ENCODE measurements around the gene CNTNAP2.

CNTNAP2 gene

GRCh38 chr7:146123715-146124114, 7.1 kb downstream of the CNTNAP2 start:
- no peak overlapping the region for H3K27ac ChIP-seq
- TF ChIP-seq CTCF (conservative IDR thresholded peaks at IDR 0.05) (no peak), ZFX (IDR thresholded peaks at IDR 0.05) (no peak)

- H3K27ac ChIP-seq: no peak overlapping the region
Observed at GRCh38 chr7:146126767-146127509, 10.3 kb downstream of the CNTNAP2 start.

GRCh38 chr7:146129296-146129695, 12.7 kb downstream of the CNTNAP2 start:
- H3K27ac ChIP-seq: no peak overlapping the region
- TF ChIP-seq CTCF (conservative IDR thresholded peaks at IDR 0.05) (no peak), ZFX (IDR thresholded peaks at IDR 0.05) (no peak)

More at GRCh38 chr7:146126767-146127509, 10.3 kb downstream of the CNTNAP2 start:
- TF ChIP-seq CTCF (conservative IDR thresholded peaks at IDR 0.05) (no peak), ZFX (IDR thresholded peaks at IDR 0.05) (no peak)

GRCh38 chr7:146129997-146130396, 13.4 kb downstream of the CNTNAP2 start:
- no peak overlapping the region for H3K27ac ChIP-seq
- TF ChIP-seq CTCF (conservative IDR thresholded peaks at IDR 0.05) (no peak), ZFX (IDR thresholded peaks at IDR 0.05) (no peak)

- H3K27ac ChIP-seq: no peak overlapping the region
- no peak for TF ChIP-seq ZFX (IDR thresholded peaks at IDR 0.05)
- no peak; the same call in 1 of the 2 replicates for TF ChIP-seq CTCF (conservative IDR thresholded peaks at IDR 0.05)
Observed at GRCh38 chr7:146131701-146132100, 15.1 kb downstream of the CNTNAP2 start.

- no peak for TF ChIP-seq CTCF (conservative IDR thresholded peaks at IDR 0.05)
- no peak for TF ChIP-seq ZFX (IDR thresholded peaks at IDR 0.05)
- no peak overlapping the region for H3K27ac ChIP-seq
Observed at GRCh38 chr7:146136357-146136875, 19.8 kb downstream of the CNTNAP2 start.

GRCh38 chr7:146138926-146139325, 22.3 kb downstream of the CNTNAP2 start:
- TF ChIP-seq ZFX (IDR thresholded peaks at IDR 0.05): no peak
- TF ChIP-seq CTCF (conservative IDR thresholded peaks at IDR 0.05): no peak

More at GRCh38 chr7:146138926-146139325, 22.3 kb downstream of the CNTNAP2 start:
- H3K27ac ChIP-seq: no peak overlapping the region

Data from C4-2B (cell line).